AG04450 (cell line): ENCODE measurements around the gene HMOX2. TPM values are rescaled to one million over a fixed set of nuclear protein-coding genes. Genes with fewer than 3 reads are reported as not detected.

ENCODE experiments used
- CTCF ChIA-PET: fragments of 300-600, 350-600 bp; formaldehyde crosslinking; extraction: SDS; loops from one replicate; lab custom pipeline; 2022; ENCODE audit warnings: antibody characterized with exemption, inconsistent platforms; lab: Charles Lee
- POLR2A ChIA-PET: fragments of 350-600 bp; formaldehyde crosslinking; extraction: SDS; loops from one replicate; lab custom pipeline; 2021; ENCODE audit warnings: antibody characterized with exemption, inconsistent platforms; lab: Yijun Ruan, JAX
- DNase-seq: peaks from one replicate; pipeline ENCODE4 v3.0.0-alpha.2; 2011; ENCODE audit warnings: low read depth, low spot score
- H3K27ac ChIP-seq: one replicate; pipeline ENCODE4 v1.5.1; 2012; ENCODE audit warnings: low read depth, low read length, control low read depth
- H3K27me3 ChIP-seq: one replicate; pipeline ENCODE4 v1.6.0; 2012; ENCODE audit warnings: low read length; ENCODE audit not compliant: control insufficient read depth, insufficient read depth
- H3K4me3 ChIP-seq: 2 replicates; pipeline ENCODE4 v1.5.1; 2011; ENCODE audit warnings: mild to moderate bottlenecking, low read depth, low read length, control low read depth
- H3K9me3 ChIP-seq: 2 replicates; pipeline ENCODE4 v1.5.1; 2012; ENCODE audit warnings: low read length; ENCODE audit not compliant: control insufficient read depth, insufficient read depth
- polyA plus RNA-seq: library from polyadenylated mRNA; depleted of rRNA; stranded (reverse); fragments of >200 nt; gene quantifications from 2 replicates; pipeline ENCODE4 v1.2.3, GENCODE V29; 2011
- TF ChIP-seq, protein P1 (sequence below): IDR thresholded peaks from 2 replicates; pipeline ENCODE4 v1.5.1; 2011; ENCODE audit warnings: low read depth, low read length, control low read depth, inconsistent platforms

Gene HMOX2
- polyA plus RNA-seq, 1 experiment: 49.2 TPM

DNA sequence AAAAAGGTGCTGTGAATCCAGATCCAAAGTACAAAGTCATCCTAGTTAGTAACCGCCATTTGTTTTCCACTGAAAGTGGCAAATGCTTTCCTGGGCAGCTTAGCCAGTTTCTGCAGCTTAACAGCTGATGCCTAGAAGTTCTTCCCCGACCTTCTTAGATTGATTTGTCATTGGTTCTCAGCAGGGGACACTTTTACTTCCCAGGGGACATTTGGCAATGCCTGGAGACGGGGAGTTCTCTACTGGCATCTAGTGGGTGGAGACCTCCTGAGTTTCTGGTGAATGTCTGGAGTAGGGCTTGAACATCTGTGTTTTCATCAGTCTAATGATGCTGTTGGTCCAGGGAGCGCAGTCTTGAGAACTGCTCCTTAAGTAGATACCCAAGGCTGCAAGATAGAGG, 43.0 kb upstream of the HMOX2 start:
- TF ChIP-seq, protein P1, sequence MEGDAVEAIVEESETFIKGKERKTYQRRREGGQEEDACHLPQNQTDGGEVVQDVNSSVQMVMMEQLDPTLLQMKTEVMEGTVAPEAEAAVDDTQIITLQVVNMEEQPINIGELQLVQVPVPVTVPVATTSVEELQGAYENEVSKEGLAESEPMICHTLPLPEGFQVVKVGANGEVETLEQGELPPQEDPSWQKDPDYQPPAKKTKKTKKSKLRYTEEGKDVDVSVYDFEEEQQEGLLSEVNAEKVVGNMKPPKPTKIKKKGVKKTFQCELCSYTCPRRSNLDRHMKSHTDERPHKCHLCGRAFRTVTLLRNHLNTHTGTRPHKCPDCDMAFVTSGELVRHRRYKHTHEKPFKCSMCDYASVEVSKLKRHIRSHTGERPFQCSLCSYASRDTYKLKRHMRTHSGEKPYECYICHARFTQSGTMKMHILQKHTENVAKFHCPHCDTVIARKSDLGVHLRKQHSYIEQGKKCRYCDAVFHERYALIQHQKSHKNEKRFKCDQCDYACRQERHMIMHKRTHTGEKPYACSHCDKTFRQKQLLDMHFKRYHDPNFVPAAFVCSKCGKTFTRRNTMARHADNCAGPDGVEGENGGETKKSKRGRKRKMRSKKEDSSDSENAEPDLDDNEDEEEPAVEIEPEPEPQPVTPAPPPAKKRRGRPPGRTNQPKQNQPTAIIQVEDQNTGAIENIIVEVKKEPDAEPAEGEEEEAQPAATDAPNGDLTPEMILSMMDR: no peak
- POLR2A ChIA-PET: no interaction called here
- CTCF ChIA-PET: no interaction called here

DNA sequence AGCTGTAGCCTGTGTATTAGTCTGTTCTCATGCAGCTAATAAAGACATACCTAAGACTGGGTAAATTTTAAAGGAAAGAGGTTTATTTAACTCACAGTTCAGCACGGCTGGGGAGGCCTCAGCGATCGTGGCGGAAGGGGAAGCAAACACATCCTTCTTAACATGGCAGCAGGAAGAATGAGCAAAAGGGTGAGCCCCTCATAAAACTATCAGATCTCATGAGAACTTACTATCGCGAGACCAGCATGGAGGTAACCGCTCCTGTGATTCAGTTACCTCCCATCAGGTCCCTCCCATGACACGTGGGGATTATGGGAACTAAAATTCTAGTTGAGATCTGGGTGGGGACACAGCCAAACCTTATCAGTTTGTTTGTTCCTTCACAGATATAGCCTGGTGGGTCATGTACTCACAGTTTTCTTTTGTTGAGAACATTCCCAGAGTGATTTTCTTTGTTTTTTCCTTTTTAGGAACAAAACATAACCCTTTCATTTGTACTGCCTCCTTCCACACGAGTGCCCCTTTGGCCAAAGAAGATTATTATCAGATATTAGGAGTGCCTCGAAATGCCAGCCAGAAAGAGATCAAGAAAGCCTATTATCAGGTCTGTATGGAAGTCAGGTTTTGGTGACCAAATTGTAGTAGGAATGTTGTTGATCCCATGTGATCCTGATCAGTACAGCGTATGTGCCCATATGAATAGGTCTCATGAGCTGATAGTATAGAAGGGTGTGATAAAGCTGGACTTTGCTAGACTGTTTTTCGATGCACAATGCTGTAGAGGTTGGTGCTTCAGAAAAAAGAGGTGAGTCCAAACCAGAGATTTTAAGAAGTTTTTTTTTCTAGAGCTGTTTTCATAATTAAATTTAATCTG, 42.0 kb upstream of the HMOX2 start:
- Histone ChIP-seq H3K27ac (no peak overlapping the region), H3K9me3 (no peaks in the 10 kb centered on the region), H3K27me3 (no peaks in the 10 kb centered on the region), H3K4me3 (no peak overlapping the region)
- TF ChIP-seq, protein P1: no peak
- ChIA-PET POLR2A (interaction anchor here (0.7 kb wide), 1 partner anchor 45 kb away, joined by 7 read pairs; no protein-coding TSS in a partner anchor), CTCF (interaction anchor here (0.9 kb wide), 1 partner anchor 31 kb away, joined by 4 read pairs; no protein-coding TSS in a partner anchor)
- DNase-seq: no peak

More for the DNA sequence above, 43.0 kb upstream of the HMOX2 start:
- Histone ChIP-seq H3K27me3 (no peaks in the 10 kb centered on the region), H3K4me3 (no peak overlapping the region), H3K9me3 (no peaks in the 10 kb centered on the region), H3K27ac (no peak overlapping the region)
- DNase-seq: no peak

GRCh38 chr16:4435337-4436067, 40.7 kb upstream of the HMOX2 start:
- CTCF ChIA-PET: interaction anchor here (0.9 to 1.9 kb wide), 2 partner anchors 33 kb away, joined by 4 to 6 read pairs; no protein-coding TSS in a partner anchor
- POLR2A ChIA-PET: no interaction called here

GRCh38 chr16:4437366-4437765, 38.8 kb upstream of the HMOX2 start:
- H3K9me3 ChIP-seq: no peaks in the 10 kb centered on the region
- TF ChIP-seq, protein P1: no peak
- POLR2A ChIA-PET: no interaction called here
- CTCF ChIA-PET: interaction anchor here (1.0 to 1.9 kb wide), 2 partner anchors 29 to 35 kb away, joined by 3 to 6 read pairs; no protein-coding TSS in a partner anchor
- DNase-seq: no peak
- H3K4me3 ChIP-seq: no peak overlapping the region
- H3K27me3 ChIP-seq: no peaks in the 10 kb centered on the region
- H3K27ac ChIP-seq: no peak overlapping the region

More at GRCh38 chr16:4435337-4436067, 40.7 kb upstream of the HMOX2 start:
- Histone ChIP-seq H3K27me3 (no peaks in the 10 kb centered on the region), H3K9me3 (no peaks in the 10 kb centered on the region), H3K27ac (peak overlapping the region; percentile 65), H3K4me3 (no peak overlapping the region)
- peak; percentile 21 for DNase-seq
- TF ChIP-seq, protein P1: no peak
